Immature natural killer cell (primary cell): ENCODE results near the gene LHB. TPM values are rescaled to one million over a fixed set of nuclear protein-coding genes. Genes with fewer than 3 reads are reported as not detected.
"Not testable (repeated sequence)": the region's sequence is repeated elsewhere in the genome, so short reads cannot be mapped to it uniquely, and the experiment has no call there.

Source experiments
- DNase-seq, 3 donors: peaks; one replicate each; pipeline ENCODE4 v3.0.0; 2022; ENCODE audit warnings: mixed read lengths in 1 of 3
- H3K27ac Mint-ChIP-seq, 6 donors: one replicate each; pipeline ENCODE4 v1.8.0; 2020; ENCODE audit warnings: mixed read lengths in 6 of 6, mild to moderate bottlenecking in 5 of 6, inconsistent platforms in 4 of 6, moderate library complexity in 3 of 6
- H3K27me3 Mint-ChIP-seq, 3 donors: one replicate each; pipeline ENCODE4 v1.8.0; 2020 to 2021; ENCODE audit warnings: low read depth in 3 of 3, mild to moderate bottlenecking in 3 of 3, mixed read lengths in 3 of 3, moderate library complexity in 3 of 3, inconsistent platforms in 1 of 3
- H3K36me3 Mint-ChIP-seq, 3 donors: one replicate each; pipeline ENCODE4 v1.8.0; 2020; ENCODE audit warnings: mixed read lengths in 3 of 3, inconsistent platforms in 2 of 3, mild to moderate bottlenecking in 2 of 3
- H3K4me1 Mint-ChIP-seq, 2 donors: one replicate each; pipeline ENCODE4 v1.8.0; 2020; ENCODE audit warnings: inconsistent platforms in 2 of 2, mild to moderate bottlenecking in 2 of 2, mixed read lengths in 2 of 2, moderate library complexity in 1 of 2
- H3K4me3 Mint-ChIP-seq, 5 donors: one replicate each; pipeline ENCODE4 v1.8.0; 2020; ENCODE audit warnings: mild to moderate bottlenecking in 5 of 5, mixed read lengths in 5 of 5, inconsistent platforms in 3 of 5, moderate library complexity in 3 of 5
- H3K9me3 Mint-ChIP-seq, 6 donors: one replicate each; pipeline ENCODE4 v1.8.0; 2020; ENCODE audit warnings: mild to moderate bottlenecking in 6 of 6, mixed read lengths in 6 of 6, inconsistent platforms in 4 of 6, moderate library complexity in 3 of 6
- polyA plus RNA-seq, 3 donors: library from polyadenylated mRNA; unstranded; fragments of 300-500 nt; fragmentation: Illumina TruSeq; gene quantifications; one replicate each; pipeline ENCODE4 v1.2.3, GENCODE V29; 2021

The LHB gene
- polyA plus RNA-seq, 3 donors from 2014 or later: not detected

- not testable (repeated sequence) for H3K27ac Mint-ChIP-seq, H3K4me1 Mint-ChIP-seq, H3K4me3 Mint-ChIP-seq, DNase-seq, H3K36me3 Mint-ChIP-seq, H3K9me3 Mint-ChIP-seq, H3K27me3 Mint-ChIP-seq
Measured at GRCh38 chr19:49050376-49051033, 33.6 kb upstream of the LHB start.

GRCh38 chr19:49049834-49050233 is 32.9 kb upstream of the LHB start:
- not testable (repeated sequence) for H3K27me3 Mint-ChIP-seq, H3K36me3 Mint-ChIP-seq, H3K4me3 Mint-ChIP-seq, H3K27ac Mint-ChIP-seq, H3K9me3 Mint-ChIP-seq, H3K4me1 Mint-ChIP-seq, DNase-seq

GRCh38 chr19:49049011-49049410 is 32.1 kb upstream of the LHB start, which contains the start of gene CGB8:
Gene CGB8 (minus strand): TSS chr19:49049111. CDS start chr19:49048739, 372 bp downstream.
- not testable (repeated sequence) for H3K36me3 Mint-ChIP-seq, H3K4me1 Mint-ChIP-seq, H3K9me3 Mint-ChIP-seq, H3K27me3 Mint-ChIP-seq, H3K4me3 Mint-ChIP-seq, H3K27ac Mint-ChIP-seq, DNase-seq

- H3K9me3 Mint-ChIP-seq, H3K27me3 Mint-ChIP-seq, H3K27ac Mint-ChIP-seq, DNase-seq, H3K36me3 Mint-ChIP-seq, H3K4me3 Mint-ChIP-seq, H3K4me1 Mint-ChIP-seq: not testable (repeated sequence)
Measured at GRCh38 chr19:49043548-49043947, 26.7 kb upstream of the LHB start, which contains the start of gene CGB5. Gene CGB5 (plus strand): TSS chr19:49043848. CDS start chr19:49044210, 362 bp downstream.

- H3K27me3 Mint-ChIP-seq, H3K4me3 Mint-ChIP-seq, H3K36me3 Mint-ChIP-seq, DNase-seq, H3K27ac Mint-ChIP-seq, H3K9me3 Mint-ChIP-seq, H3K4me1 Mint-ChIP-seq: not testable (repeated sequence)
Measured at GRCh38 chr19:49042666-49043065, 25.8 kb upstream of the LHB start.

- Mint-ChIP-seq H3K9me3 (no peaks in the 10 kb centered on the region), H3K4me1 (no peaks in the 10 kb centered on the region), H3K4me3 (no peak overlapping the region), H3K27ac (no peak overlapping the region), H3K36me3 (no peaks in the 10 kb centered on the region), H3K27me3 (peaks cover 0 to 3% (median 0%) of the 10 kb centered on the region in 3 donors)
- DNase-seq: no peak
Measured at GRCh38 chr19:49042177-49042576, 25.3 kb upstream of the LHB start.

GRCh38 chr19:49039736-49040135 is 22.8 kb upstream of the LHB start:
- not testable (repeated sequence) for DNase-seq, H3K4me3 Mint-ChIP-seq, H3K27ac Mint-ChIP-seq, H3K4me1 Mint-ChIP-seq, H3K9me3 Mint-ChIP-seq, H3K27me3 Mint-ChIP-seq, H3K36me3 Mint-ChIP-seq

- H3K27ac Mint-ChIP-seq, H3K4me1 Mint-ChIP-seq, H3K9me3 Mint-ChIP-seq, H3K4me3 Mint-ChIP-seq, DNase-seq, H3K27me3 Mint-ChIP-seq, H3K36me3 Mint-ChIP-seq: not testable (repeated sequence)
Measured at GRCh38 chr19:49038557-49039276, 21.8 kb upstream of the LHB start.

- H3K4me3 Mint-ChIP-seq, H3K4me1 Mint-ChIP-seq, DNase-seq, H3K27me3 Mint-ChIP-seq, H3K9me3 Mint-ChIP-seq, H3K27ac Mint-ChIP-seq, H3K36me3 Mint-ChIP-seq: not testable (repeated sequence)
Measured at GRCh38 chr19:49038111-49038510, 21.2 kb upstream of the LHB start.

- H3K4me1 Mint-ChIP-seq, H3K36me3 Mint-ChIP-seq, H3K27ac Mint-ChIP-seq, H3K27me3 Mint-ChIP-seq, H3K9me3 Mint-ChIP-seq, H3K4me3 Mint-ChIP-seq, DNase-seq: not testable (repeated sequence)
Measured at GRCh38 chr19:49036815-49037214, 19.9 kb upstream of the LHB start, which contains the start of gene CGB1. Gene CGB1 (minus strand): TSS chr19:49036895. CDS start chr19:49036711, 184 bp downstream.

- not testable (repeated sequence) for H3K9me3 Mint-ChIP-seq, H3K36me3 Mint-ChIP-seq, H3K4me1 Mint-ChIP-seq, H3K27me3 Mint-ChIP-seq, H3K4me3 Mint-ChIP-seq
- DNase-seq: peak; percentile 25 to 39 (median 31)
- peak within 1 kb of the TSS in 1 of 6 donors; percentile 4 for H3K27ac Mint-ChIP-seq
Measured at GRCh38 chr19:49031642-49032301, 14.9 kb upstream of the LHB start, which contains the start of gene CGB2. Gene CGB2 (plus strand): TSS chr19:49031890. CDS start chr19:49032096, 206 bp downstream.

GRCh38 chr19:49030323-49030722 is 13.4 kb upstream of the LHB start:
- not testable (repeated sequence) for H3K4me3 Mint-ChIP-seq, H3K9me3 Mint-ChIP-seq, H3K36me3 Mint-ChIP-seq, H3K4me1 Mint-ChIP-seq, DNase-seq, H3K27ac Mint-ChIP-seq, H3K27me3 Mint-ChIP-seq

- H3K4me3 Mint-ChIP-seq, H3K9me3 Mint-ChIP-seq, H3K27ac Mint-ChIP-seq, DNase-seq, H3K27me3 Mint-ChIP-seq, H3K36me3 Mint-ChIP-seq, H3K4me1 Mint-ChIP-seq: not testable (repeated sequence)
Measured at GRCh38 chr19:49029749-49030148, 12.9 kb upstream of the LHB start.

- DNase-seq, H3K27ac Mint-ChIP-seq, H3K36me3 Mint-ChIP-seq, H3K4me3 Mint-ChIP-seq, H3K4me1 Mint-ChIP-seq, H3K27me3 Mint-ChIP-seq, H3K9me3 Mint-ChIP-seq: not testable (repeated sequence)
Measured at GRCh38 chr19:49028686-49029085, 11.8 kb upstream of the LHB start.
